ENCODE data around the gene BORCS5. TPM values are rescaled to one million over a fixed set of nuclear protein-coding genes. Genes with fewer than 3 reads are reported as not detected.

The BORCS5 gene
- total RNA-seq, 1 experiment from 2014 or later = 6.4 TPM

- no peak overlapping the region for H2AFZ ChIP-seq (ENCODE audit: low read length)
- peak; percentile 31 for DNase-seq
- H4K20me1 ChIP-seq (ENCODE audit: insufficient read depth, low read depth, low read length) = peaks cover 4% of the 10 kb centered on the region; the same call in 1 of the 2 replicates
- H3K4me2 ChIP-seq (ENCODE audit: low read depth, low read length, poor library complexity, severe bottlenecking) = no peak overlapping the region
- H3K36me3 ChIP-seq (ENCODE audit: insufficient read depth, low read length) = no peaks in the 10 kb centered on the region
- H3K4me3 ChIP-seq (ENCODE audit: low read length) = no peak overlapping the region
- H3K27me3 ChIP-seq (ENCODE audit: low read length) = no peaks in the 10 kb centered on the region
- no peaks in the 10 kb centered on the region for H3K9me2 ChIP-seq (replicated peaks; ENCODE audit: insufficient read depth, low read length)
- H3K4me1 ChIP-seq (ENCODE audit: low read length) = no peaks in the 10 kb centered on the region
- no peak overlapping the region for H3K9ac ChIP-seq (ENCODE audit: low read length)
- H3K9me3 ChIP-seq (ENCODE audit: low read length) = peaks cover 2% of the 10 kb centered on the region; the same call in 1 of the 2 replicates
- no peak overlapping the region for H3K27ac ChIP-seq (ENCODE audit: low read length)
- H3K79me2 ChIP-seq (ENCODE audit: low read length) = no peaks in the 10 kb centered on the region
These were observed 66.5 kb downstream of the BORCS5 start for GRCh38 chr12:12423367-12423766.

- H3K9me3 ChIP-seq (ENCODE audit: low read length) = no peaks in the 10 kb centered on the region
- no peak overlapping the region for H3K4me2 ChIP-seq (ENCODE audit: low read depth, low read length, poor library complexity, severe bottlenecking)
- H3K9me2 ChIP-seq (replicated peaks; ENCODE audit: insufficient read depth, low read length) = no peaks in the 10 kb centered on the region
- no peak overlapping the region for H3K9ac ChIP-seq (ENCODE audit: low read length)
- no peaks in the 10 kb centered on the region for H3K79me2 ChIP-seq (ENCODE audit: low read length)
- no peaks in the 10 kb centered on the region for H3K36me3 ChIP-seq (ENCODE audit: insufficient read depth, low read length)
- H4K20me1 ChIP-seq (ENCODE audit: insufficient read depth, low read depth, low read length) = peaks cover 4% of the 10 kb centered on the region; the same call in 1 of the 2 replicates
- H3K4me3 ChIP-seq (ENCODE audit: low read length) = no peak overlapping the region
- no peaks in the 10 kb centered on the region for H3K4me1 ChIP-seq (ENCODE audit: low read length)
- H3K27ac ChIP-seq (ENCODE audit: low read length) = no peak overlapping the region
- no peak overlapping the region for H2AFZ ChIP-seq (ENCODE audit: low read length)
- no peak for DNase-seq
- H3K27me3 ChIP-seq (ENCODE audit: low read length) = no peaks in the 10 kb centered on the region
These were observed 68.1 kb downstream of the BORCS5 start for GRCh38 chr12:12425001-12425400.

- Histone ChIP-seq H2AFZ (ENCODE audit: low read length) (no peak overlapping the region), H3K9me2 (replicated peaks; ENCODE audit: insufficient read depth, low read length) (no peaks in the 10 kb centered on the region), H4K20me1 (ENCODE audit: insufficient read depth, low read depth, low read length) (peaks cover 4% of the 10 kb centered on the region; the same call in 1 of the 2 replicates), H3K27me3 (ENCODE audit: low read length) (no peaks in the 10 kb centered on the region), H3K36me3 (ENCODE audit: insufficient read depth, low read length) (no peaks in the 10 kb centered on the region), H3K4me1 (ENCODE audit: low read length) (no peaks in the 10 kb centered on the region), H3K9ac (ENCODE audit: low read length) (no peak overlapping the region), H3K79me2 (ENCODE audit: low read length) (no peaks in the 10 kb centered on the region), H3K27ac (ENCODE audit: low read length) (no peak overlapping the region), H3K4me2 (ENCODE audit: low read depth, low read length, poor library complexity, severe bottlenecking) (no peak overlapping the region), H3K9me3 (ENCODE audit: low read length) (no peaks in the 10 kb centered on the region), H3K4me3 (ENCODE audit: low read length) (no peak overlapping the region)
- no peak for DNase-seq
These were observed 68.7 kb downstream of the BORCS5 start for GRCh38 chr12:12425616-12426015.

DNA sequence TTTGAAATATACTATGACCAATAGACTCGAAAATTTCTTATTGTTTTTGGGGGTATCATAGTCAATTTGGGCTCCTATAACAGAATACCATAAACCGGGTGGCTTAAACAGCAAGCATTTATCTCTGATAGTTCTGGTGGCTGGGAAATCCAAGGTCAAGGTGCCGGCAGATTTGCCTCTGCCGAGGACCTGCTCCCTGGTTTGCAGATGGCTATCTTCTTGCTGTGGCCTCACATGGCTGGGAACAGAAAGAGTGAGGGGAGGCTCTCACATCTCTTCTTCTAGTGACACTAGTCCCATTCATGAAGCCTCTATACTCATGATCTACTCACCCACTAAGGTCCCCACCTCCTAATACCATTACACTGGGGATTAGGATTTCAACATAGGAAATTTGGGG is 70.7 kb downstream of the BORCS5 start:
- Histone ChIP-seq H3K36me3 (ENCODE audit: insufficient read depth, low read length) (no peaks in the 10 kb centered on the region), H4K20me1 (ENCODE audit: insufficient read depth, low read depth, low read length) (peaks cover 4% of the 10 kb centered on the region; the same call in 1 of the 2 replicates), H3K9me2 (replicated peaks; ENCODE audit: insufficient read depth, low read length) (no peaks in the 10 kb centered on the region), H2AFZ (ENCODE audit: low read length) (no peak overlapping the region), H3K9ac (ENCODE audit: low read length) (no peak overlapping the region), H3K27ac (ENCODE audit: low read length) (no peak overlapping the region), H3K9me3 (ENCODE audit: low read length) (no peaks in the 10 kb centered on the region), H3K27me3 (ENCODE audit: low read length) (no peaks in the 10 kb centered on the region), H3K4me3 (ENCODE audit: low read length) (no peak overlapping the region), H3K4me2 (ENCODE audit: low read depth, low read length, poor library complexity, severe bottlenecking) (no peak overlapping the region), H3K4me1 (ENCODE audit: low read length) (no peaks in the 10 kb centered on the region), H3K79me2 (ENCODE audit: low read length) (no peaks in the 10 kb centered on the region)
- no peak for DNase-seq

DNA sequence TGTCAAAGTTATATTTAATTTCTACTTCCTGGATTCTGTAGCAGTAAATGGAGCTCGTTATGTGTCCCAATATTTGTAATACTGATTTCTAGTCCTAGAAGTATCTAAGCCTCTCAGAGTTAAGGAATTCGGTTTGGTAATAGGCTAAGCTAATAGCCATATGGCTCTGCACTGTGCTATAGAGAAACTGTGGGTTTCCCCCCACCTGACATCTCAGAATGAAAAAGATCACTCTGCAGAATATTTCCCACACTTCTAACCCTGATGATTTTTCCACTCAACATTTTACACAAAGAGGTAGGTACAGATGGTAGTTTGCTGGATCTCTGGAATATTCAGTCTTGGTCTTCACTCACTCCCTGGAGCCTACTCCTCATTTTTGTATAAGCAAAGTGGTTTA is 71.2 kb downstream of the BORCS5 start:
- H3K27me3 ChIP-seq (ENCODE audit: low read length) = no peaks in the 10 kb centered on the region
- H3K4me3 ChIP-seq (ENCODE audit: low read length) = no peak overlapping the region
- H3K9ac ChIP-seq (ENCODE audit: low read length) = no peak overlapping the region
- H3K27ac ChIP-seq (ENCODE audit: low read length) = no peak overlapping the region
- peaks cover 4% of the 10 kb centered on the region; the same call in 1 of the 2 replicates for H4K20me1 ChIP-seq (ENCODE audit: insufficient read depth, low read depth, low read length)
- H3K4me1 ChIP-seq (ENCODE audit: low read length) = no peaks in the 10 kb centered on the region
- no peaks in the 10 kb centered on the region for H3K9me2 ChIP-seq (replicated peaks; ENCODE audit: insufficient read depth, low read length)
- H3K79me2 ChIP-seq (ENCODE audit: low read length) = no peaks in the 10 kb centered on the region
- DNase-seq = no peak
- H2AFZ ChIP-seq (ENCODE audit: low read length) = no peak overlapping the region
- H3K9me3 ChIP-seq (ENCODE audit: low read length) = no peaks in the 10 kb centered on the region
- H3K36me3 ChIP-seq (ENCODE audit: insufficient read depth, low read length) = no peaks in the 10 kb centered on the region
- H3K4me2 ChIP-seq (ENCODE audit: low read depth, low read length, poor library complexity, severe bottlenecking) = no peak overlapping the region

- Histone ChIP-seq H4K20me1 (ENCODE audit: insufficient read depth, low read depth, low read length) (peaks cover 4% of the 10 kb centered on the region; the same call in 1 of the 2 replicates), H3K9me2 (replicated peaks; ENCODE audit: insufficient read depth, low read length) (no peaks in the 10 kb centered on the region), H2AFZ (ENCODE audit: low read length) (no peak overlapping the region), H3K4me3 (ENCODE audit: low read length) (no peak overlapping the region), H3K4me1 (ENCODE audit: low read length) (peaks cover under 1% of the 10 kb centered on the region), H3K9me3 (ENCODE audit: low read length) (no peaks in the 10 kb centered on the region), H3K27ac (ENCODE audit: low read length) (no peak overlapping the region), H3K36me3 (ENCODE audit: insufficient read depth, low read length) (no peaks in the 10 kb centered on the region), H3K79me2 (ENCODE audit: low read length) (no peaks in the 10 kb centered on the region), H3K4me2 (ENCODE audit: low read depth, low read length, poor library complexity, severe bottlenecking) (no peak overlapping the region), H3K27me3 (ENCODE audit: low read length) (no peaks in the 10 kb centered on the region), H3K9ac (ENCODE audit: low read length) (no peak overlapping the region)
- no peak for DNase-seq
These were observed 72.2 kb downstream of the BORCS5 start for GRCh38 chr12:12428961-12429657.

DNA sequence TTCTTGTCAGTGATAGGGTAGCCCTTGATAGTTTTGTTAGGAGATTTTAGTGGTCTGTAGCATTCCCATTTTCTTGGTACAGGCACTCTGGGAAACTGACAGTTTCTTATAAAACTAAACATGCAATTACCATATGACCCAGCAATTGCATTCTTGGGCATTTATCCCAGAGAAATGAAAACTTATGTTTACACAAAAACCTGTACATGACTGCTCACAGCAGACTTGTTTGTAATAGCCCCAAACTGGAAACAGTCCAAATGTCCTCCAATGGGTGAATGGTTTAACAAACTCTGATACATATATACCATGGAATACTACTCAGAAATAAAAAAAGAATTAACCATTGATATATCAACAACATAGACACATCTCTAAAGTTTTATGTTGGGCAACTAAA is 75.5 kb downstream of the BORCS5 start:
- no peak overlapping the region for H2AFZ ChIP-seq (ENCODE audit: low read length)

DNA sequence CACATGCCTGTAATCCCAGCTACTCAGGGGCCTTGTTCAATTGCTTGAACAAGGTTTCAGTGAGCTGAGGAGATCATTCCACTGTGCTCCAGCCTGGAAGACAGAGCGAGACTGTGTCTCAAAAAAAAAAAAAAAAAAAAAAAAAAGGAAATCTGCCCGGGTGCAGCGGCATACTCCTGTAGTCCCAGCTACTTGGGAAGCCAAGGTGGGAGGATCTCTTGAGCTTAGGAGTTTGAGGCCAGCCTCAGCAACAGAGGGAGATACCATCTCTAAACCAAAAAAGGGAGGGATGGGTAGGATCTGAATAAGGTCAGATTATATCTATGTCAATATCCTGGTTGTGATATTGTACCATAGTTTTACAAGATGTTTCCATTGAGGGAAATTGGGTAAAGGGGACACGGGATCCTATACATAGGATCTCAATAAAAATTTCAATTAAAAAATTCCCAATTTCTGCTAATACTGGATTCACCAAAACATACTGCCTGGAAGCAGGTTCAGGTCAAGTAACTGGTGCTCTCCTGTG is 76.4 kb downstream of the BORCS5 start:
- DNase-seq = no peak
- Histone ChIP-seq H3K9ac (ENCODE audit: low read length) (no peak overlapping the region), H3K27ac (ENCODE audit: low read length) (no peak overlapping the region), H3K9me3 (ENCODE audit: low read length) (no peaks in the 10 kb centered on the region), H3K79me2 (ENCODE audit: low read length) (no peaks in the 10 kb centered on the region), H3K27me3 (ENCODE audit: low read length) (no peaks in the 10 kb centered on the region), H3K4me1 (ENCODE audit: low read length) (peaks cover 20% of the 10 kb centered on the region), H3K4me3 (ENCODE audit: low read length) (no peak overlapping the region), H3K36me3 (ENCODE audit: insufficient read depth, low read length) (0 out of 2 replicates have a peak, but pooled peaks cover 3% of the 10 kb centered on the region), H2AFZ (ENCODE audit: low read length) (no peak overlapping the region), H4K20me1 (ENCODE audit: insufficient read depth, low read depth, low read length) (no peaks in the 10 kb centered on the region; the same call in 1 of the 2 replicates), H3K9me2 (replicated peaks; ENCODE audit: insufficient read depth, low read length) (no peaks in the 10 kb centered on the region), H3K4me2 (ENCODE audit: low read depth, low read length, poor library complexity, severe bottlenecking) (no peak overlapping the region)

More for the DNA sequence above, 75.5 kb downstream of the BORCS5 start:
- H3K9me3 ChIP-seq (ENCODE audit: low read length) = no peaks in the 10 kb centered on the region
- no peaks in the 10 kb centered on the region for H3K27me3 ChIP-seq (ENCODE audit: low read length)
- no peaks in the 10 kb centered on the region; the same call in 1 of the 2 replicates for H4K20me1 ChIP-seq (ENCODE audit: insufficient read depth, low read depth, low read length)
- no peak overlapping the region for H3K4me2 ChIP-seq (ENCODE audit: low read depth, low read length, poor library complexity, severe bottlenecking)
- no peaks in the 10 kb centered on the region for H3K79me2 ChIP-seq (ENCODE audit: low read length)
- 0 out of 2 replicates have a peak, but pooled peaks cover 3% of the 10 kb centered on the region for H3K36me3 ChIP-seq (ENCODE audit: insufficient read depth, low read length)
- no peak overlapping the region for H3K4me3 ChIP-seq (ENCODE audit: low read length)
- H3K27ac ChIP-seq (ENCODE audit: low read length) = no peak overlapping the region
- H3K9me2 ChIP-seq (replicated peaks; ENCODE audit: insufficient read depth, low read length) = no peaks in the 10 kb centered on the region
- no peak for DNase-seq
- H3K9ac ChIP-seq (ENCODE audit: low read length) = no peak overlapping the region
- H3K4me1 ChIP-seq (ENCODE audit: low read length) = peaks cover 20% of the 10 kb centered on the region

Measured in Karpas-422 (cell line).